ENCODE data around the gene TNIK.

GRCh38 chr3:171249245-171249644, 211.0 kb downstream of the TNIK start:
- TF ChIP-seq CTCF (IDR thresholded peaks at IDR 0.05; ENCODE audit: low read length) = no peak
- TF ChIP-seq EZH2 (IDR thresholded peaks at IDR 0.05; ENCODE audit: borderline replicate concordance, low read length) = no peak

Data from OCI-LY1 (cell line).